ENCODE measurements around the gene TSPAN31. TPM values are rescaled to one million over a fixed set of nuclear protein-coding genes. Genes with fewer than 3 reads are reported as not detected.

Gene TSPAN31
- total and polyA plus RNA-seq, 2 of the 8 experiments (the other 6 are each of a cell fraction or from before 2014, with no cell fraction given): 15.8 to 31.4 TPM

- TF ChIP-seq PHF8 (conservative IDR thresholded peaks at IDR 0.05; ENCODE audit: low read depth, low read length) (no peak), ASH2L (IDR thresholded peaks at IDR 0.05; ENCODE audit: low read length) (no peak), BACH1 (IDR thresholded peaks at IDR 0.05; ENCODE audit: low read length) (no peak), EGR1 (IDR thresholded peaks at IDR 0.05; ENCODE audit: borderline replicate concordance, low read depth, low read length) (no peak), ATF2 (IDR thresholded peaks at IDR 0.05; ENCODE audit: low read length) (no peak), GABPA (IDR thresholded peaks at IDR 0.05; ENCODE audit: borderline replicate concordance, insufficient read depth, low read length) (no peak), RAD21 (IDR thresholded peaks at IDR 0.05 in 1 of 2, conservative IDR thresholded peaks at IDR 0.05 in 1 of 2; ENCODE audit: low read depth in 2 of 2, low read length in 2 of 2) (no peak), YY1 (IDR thresholded peaks at IDR 0.05; ENCODE audit: low read depth, low read length) (no peak)
Observed at GRCh38 chr12:57740656-57741412, 4.0 kb upstream of the TSPAN31 start (continued).

All from H1 (cell line).